ENCODE results near the gene RMND1.

DNA sequence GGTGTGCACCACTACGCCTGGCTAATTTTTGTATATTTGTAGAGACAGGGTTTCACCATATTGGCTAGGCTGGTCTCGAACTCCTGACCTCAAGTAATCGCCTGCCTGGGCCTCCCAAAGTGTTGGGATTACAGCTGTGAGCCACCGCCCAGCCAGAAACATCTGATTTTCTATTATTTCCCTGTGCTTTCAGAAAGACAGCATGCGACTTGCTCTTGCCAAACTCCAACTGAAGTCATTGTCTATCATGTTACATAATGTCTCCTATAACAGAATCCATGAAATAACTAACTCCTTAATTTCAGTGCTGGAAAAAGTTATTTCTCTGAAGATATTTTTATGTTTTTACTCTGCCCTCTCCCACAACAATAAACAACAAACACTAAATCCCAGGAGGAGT lies 8.5 kb downstream of the RMND1 start:
- TF ChIP-seq POLR2A (IDR thresholded peaks at IDR 0.05; ENCODE audit: low read depth, low read length) (no peak), POLR2AphosphoS5 (IDR thresholded peaks at IDR 0.05; ENCODE audit: low read depth, low read length) (no peak)

Data from GM12891 (cell line).